ENCODE results near the gene NTM. TPM values are rescaled to one million over a fixed set of nuclear protein-coding genes. Genes with fewer than 3 reads are reported as not detected.
"Not testable (repeated sequence)": the region's sequence is repeated elsewhere in the genome, so short reads cannot be mapped to it uniquely, and the experiment has no call there.

NTM gene
- total RNA-seq, 2 experiments from 2014 or later, result not detected

GRCh38 chr11:132314911-132315455 lies 944.6 kb downstream of the NTM start:
- H3K4me1 Mint-ChIP-seq, result peaks cover 8% of the 10 kb centered on the region
- H3K27ac Mint-ChIP-seq, result no peak overlapping the region
- POLR2A ChIA-PET, result no interaction called here
- H3K27me3 Mint-ChIP-seq, result peaks cover 2% of the 10 kb centered on the region
- H3K36me3 Mint-ChIP-seq (ENCODE audit: low read depth), result no peaks in the 10 kb centered on the region
- CTCF ChIA-PET, result interaction anchor here (0.9 kb wide), 1 partner anchor 36 kb away, joined by 3 read pairs; no protein-coding TSS in a partner anchor
- DNase-seq, result no peak
- H3K9me3 Mint-ChIP-seq, result peaks cover 6% of the 10 kb centered on the region
- H3K4me3 Mint-ChIP-seq, result no peak overlapping the region

GRCh38 chr11:132315696-132316095 lies 945.3 kb downstream of the NTM start:
- POLR2A ChIA-PET, result no interaction called here
- no peak overlapping the region for H3K27ac Mint-ChIP-seq
- H3K36me3 Mint-ChIP-seq (ENCODE audit: low read depth), result no peaks in the 10 kb centered on the region
- DNase-seq, result no peak
- no peak overlapping the region for H3K4me3 Mint-ChIP-seq
- peaks cover 2% of the 10 kb centered on the region for H3K27me3 Mint-ChIP-seq
- CTCF ChIA-PET, result no interaction called here
- peaks cover 8% of the 10 kb centered on the region for H3K4me1 Mint-ChIP-seq
- peaks cover 6% of the 10 kb centered on the region for H3K9me3 Mint-ChIP-seq

- no peak overlapping the region for H3K27ac Mint-ChIP-seq
- ChIA-PET CTCF (no interaction called here), POLR2A (no interaction called here)
- H3K27me3 Mint-ChIP-seq, result no peaks in the 10 kb centered on the region
- peaks cover 1% of the 10 kb centered on the region for H3K4me1 Mint-ChIP-seq
- no peak for DNase-seq
- no peaks in the 10 kb centered on the region for H3K36me3 Mint-ChIP-seq (ENCODE audit: low read depth)
- no peak overlapping the region for H3K4me3 Mint-ChIP-seq
- H3K9me3 Mint-ChIP-seq, result peaks cover 5% of the 10 kb centered on the region
These were observed 948.2 kb downstream of the NTM start for GRCh38 chr11:132318421-132319157.

- H3K4me3 Mint-ChIP-seq; DNase-seq; H3K9me3 Mint-ChIP-seq; H3K36me3 Mint-ChIP-seq (ENCODE audit: low read depth); POLR2A ChIA-PET; H3K27ac Mint-ChIP-seq; CTCF ChIA-PET; H3K27me3 Mint-ChIP-seq; H3K4me1 Mint-ChIP-seq: not testable (repeated sequence)
These were observed 949.0 kb downstream of the NTM start for GRCh38 chr11:132319419-132319818.

- Mint-ChIP-seq H3K4me3 (no peak overlapping the region), H3K27ac (no peak overlapping the region), H3K9me3 (peaks cover 3% of the 10 kb centered on the region), H3K36me3 (ENCODE audit: low read depth) (no peaks in the 10 kb centered on the region), H3K4me1 (peaks cover 5% of the 10 kb centered on the region), H3K27me3 (peaks cover 6% of the 10 kb centered on the region)
- DNase-seq, result no peak
- POLR2A ChIA-PET, result no interaction called here
- CTCF ChIA-PET, result interaction anchor here (0.8 kb wide), 1 partner anchor 18 kb away, joined by 3 read pairs; no protein-coding TSS in a partner anchor
These were observed 960.1 kb downstream of the NTM start for GRCh38 chr11:132330515-132330914.

GRCh38 chr11:132332521-132332920 lies 962.1 kb downstream of the NTM start:
- DNase-seq, result no peak
- Mint-ChIP-seq H3K4me3 (no peak overlapping the region), H3K27ac (no peak overlapping the region), H3K36me3 (ENCODE audit: low read depth) (no peaks in the 10 kb centered on the region), H3K27me3 (peaks cover 6% of the 10 kb centered on the region), H3K9me3 (peaks cover 3% of the 10 kb centered on the region), H3K4me1 (peaks cover 5% of the 10 kb centered on the region)
- ChIA-PET CTCF (no interaction called here), POLR2A (no interaction called here)

- no peak overlapping the region for H3K27ac Mint-ChIP-seq
- CTCF ChIA-PET, result no interaction called here
These were observed 964.4 kb downstream of the NTM start for GRCh38 chr11:132334769-132335280.

GRCh38 chr11:132335311-132335710 lies 964.9 kb downstream of the NTM start:
- peaks cover 9% of the 10 kb centered on the region for H3K4me1 Mint-ChIP-seq
- no peaks in the 10 kb centered on the region for H3K9me3 Mint-ChIP-seq
- ChIA-PET POLR2A (no interaction called here), CTCF (no interaction called here)
- H3K27me3 Mint-ChIP-seq, result peaks cover 4% of the 10 kb centered on the region
- no peak overlapping the region for H3K4me3 Mint-ChIP-seq
- H3K36me3 Mint-ChIP-seq (ENCODE audit: low read depth), result no peaks in the 10 kb centered on the region
- no peak for DNase-seq
- H3K27ac Mint-ChIP-seq, result no peak overlapping the region

More at GRCh38 chr11:132334769-132335280, 964.4 kb downstream of the NTM start:
- no peaks in the 10 kb centered on the region for H3K9me3 Mint-ChIP-seq
- peaks cover 11% of the 10 kb centered on the region for H3K4me1 Mint-ChIP-seq
- H3K27me3 Mint-ChIP-seq, result peaks cover 2% of the 10 kb centered on the region
- POLR2A ChIA-PET, result no interaction called here
- H3K36me3 Mint-ChIP-seq (ENCODE audit: low read depth), result no peaks in the 10 kb centered on the region
- no peak for DNase-seq
- no peak overlapping the region for H3K4me3 Mint-ChIP-seq

- peaks cover 6% of the 10 kb centered on the region for H3K4me1 Mint-ChIP-seq
- no peak overlapping the region for H3K4me3 Mint-ChIP-seq
- H3K27ac Mint-ChIP-seq, result no peak overlapping the region
- CTCF ChIA-PET, result no interaction called here
- POLR2A ChIA-PET, result no interaction called here
- peaks cover 9% of the 10 kb centered on the region for H3K27me3 Mint-ChIP-seq
- no peak for DNase-seq
- no peaks in the 10 kb centered on the region for H3K36me3 Mint-ChIP-seq (ENCODE audit: low read depth)
- no peaks in the 10 kb centered on the region for H3K9me3 Mint-ChIP-seq
These were observed 966.5 kb downstream of the NTM start for GRCh38 chr11:132336781-132337535.

GRCh38 chr11:132337819-132338416 lies 967.5 kb downstream of the NTM start:
- H3K27ac Mint-ChIP-seq, result no peak overlapping the region
- peaks cover 13% of the 10 kb centered on the region for H3K27me3 Mint-ChIP-seq
- H3K36me3 Mint-ChIP-seq (ENCODE audit: low read depth), result no peaks in the 10 kb centered on the region
- H3K4me3 Mint-ChIP-seq, result no peak overlapping the region
- no peak for DNase-seq
- CTCF ChIA-PET, result no interaction called here
- peaks cover 9% of the 10 kb centered on the region for H3K4me1 Mint-ChIP-seq
- H3K9me3 Mint-ChIP-seq, result no peaks in the 10 kb centered on the region
- POLR2A ChIA-PET, result no interaction called here

- peaks cover 33% of the 10 kb centered on the region for H3K4me1 Mint-ChIP-seq
- CTCF ChIA-PET, result no interaction called here
- POLR2A ChIA-PET, result no interaction called here
- H3K9me3 Mint-ChIP-seq, result no peaks in the 10 kb centered on the region
- H3K4me3 Mint-ChIP-seq, result no peak overlapping the region
- no peak for DNase-seq
- H3K36me3 Mint-ChIP-seq (ENCODE audit: low read depth), result no peaks in the 10 kb centered on the region
- no peak overlapping the region for H3K27ac Mint-ChIP-seq
- peaks cover 14% of the 10 kb centered on the region for H3K27me3 Mint-ChIP-seq
These were observed 972.0 kb downstream of the NTM start for GRCh38 chr11:132342408-132342807.

GRCh38 chr11:132343445-132344175 lies 973.2 kb downstream of the NTM start:
- Mint-ChIP-seq H3K27ac (no peak overlapping the region), H3K9me3 (no peaks in the 10 kb centered on the region), H3K27me3 (peaks cover 14% of the 10 kb centered on the region), H3K4me1 (peaks cover 39% of the 10 kb centered on the region), H3K36me3 (ENCODE audit: low read depth) (no peaks in the 10 kb centered on the region), H3K4me3 (no peak overlapping the region)
- DNase-seq, result no peak
- POLR2A ChIA-PET, result no interaction called here
- CTCF ChIA-PET, result no interaction called here
